Measurements from ENCODE around the gene GGA2.
A peak's percentile ranks its signal among the peaks of the same experiment; 100 is the strongest.

The GGA2 gene

GRCh38 chr16:23504453-23505179, 5.7 kb downstream of the GGA2 start:
- no peak for TF ChIP-seq CTCF (IDR thresholded peaks at IDR 0.05; ENCODE audit: borderline replicate concordance, control extremely low read depth, extremely low read depth, insufficient read depth, missing control alignments)
- DNase-seq (ENCODE audit: low spot score), result peak; percentile 66
- in situ Hi-C loops (cut with MboI; ENCODE audit: low sequenced_read_pairs, unreplicated experiment), result no loop called here

- DNase-seq (ENCODE audit: low spot score), result no peak
- no peak for TF ChIP-seq CTCF (IDR thresholded peaks at IDR 0.05; ENCODE audit: borderline replicate concordance, control extremely low read depth, extremely low read depth, insufficient read depth, missing control alignments)
- in situ Hi-C loops (cut with MboI; ENCODE audit: low sequenced_read_pairs, unreplicated experiment), result no loop called here
These were observed 6.2 kb downstream of the GGA2 start for GRCh38 chr16:23504076-23504452.

- no peak for DNase-seq (ENCODE audit: low spot score)
- in situ Hi-C loops (cut with MboI; ENCODE audit: low sequenced_read_pairs, unreplicated experiment), result no loop called here
- TF ChIP-seq CTCF (IDR thresholded peaks at IDR 0.05; ENCODE audit: borderline replicate concordance, control extremely low read depth, extremely low read depth, insufficient read depth, missing control alignments), result no peak
These were observed 7.8 kb downstream of the GGA2 start for GRCh38 chr16:23502466-23502865.

- in situ Hi-C loops (cut with MboI; ENCODE audit: low sequenced_read_pairs, unreplicated experiment), result no loop called here
- TF ChIP-seq CTCF (IDR thresholded peaks at IDR 0.05; ENCODE audit: borderline replicate concordance, control extremely low read depth, extremely low read depth, insufficient read depth, missing control alignments), result no peak
- no peak for DNase-seq (ENCODE audit: low spot score)
These were observed 9.0 kb downstream of the GGA2 start for GRCh38 chr16:23501291-23501690.

- no peak for DNase-seq (ENCODE audit: low spot score)
- no peak for TF ChIP-seq CTCF (IDR thresholded peaks at IDR 0.05; ENCODE audit: borderline replicate concordance, control extremely low read depth, extremely low read depth, insufficient read depth, missing control alignments)
- in situ Hi-C loops (cut with MboI; ENCODE audit: low sequenced_read_pairs, unreplicated experiment), result no loop called here
These were observed 9.4 kb downstream of the GGA2 start for GRCh38 chr16:23500862-23501225.

GRCh38 chr16:23500212-23500861, 10.0 kb downstream of the GGA2 start:
- in situ Hi-C loops (cut with MboI; ENCODE audit: low sequenced_read_pairs, unreplicated experiment), result no loop called here
- DNase-seq (ENCODE audit: low spot score), result no peak

More at GRCh38 chr16:23500212-23500861, 10.0 kb downstream of the GGA2 start:
- no peak for TF ChIP-seq CTCF (IDR thresholded peaks at IDR 0.05; ENCODE audit: borderline replicate concordance, control extremely low read depth, extremely low read depth, insufficient read depth, missing control alignments)
